ENCODE results near the gene AQP9.

- no peak for TF ChIP-seq POLR2A (IDR thresholded peaks at IDR 0.05)
- no peak for TF ChIP-seq CTCF (IDR thresholded peaks at IDR 0.05)
Observed at GRCh38 chr15:58142827-58143461, 4.8 kb downstream of the AQP9 start.

All from gastroesophageal sphincter (tissue), 3 donors.